ENCODE data around the gene SLAMF6. TPM values are rescaled to one million over a fixed set of nuclear protein-coding genes. Genes with fewer than 3 reads are reported as not detected.
"Not testable (repeated sequence)": the region's sequence is repeated elsewhere in the genome, so short reads cannot be mapped to it uniquely, and the experiment has no call there.

The SLAMF6 gene
- total RNA-seq, 2 experiments from 2014 or later, result 28.8 to 31.0 TPM

DNA sequence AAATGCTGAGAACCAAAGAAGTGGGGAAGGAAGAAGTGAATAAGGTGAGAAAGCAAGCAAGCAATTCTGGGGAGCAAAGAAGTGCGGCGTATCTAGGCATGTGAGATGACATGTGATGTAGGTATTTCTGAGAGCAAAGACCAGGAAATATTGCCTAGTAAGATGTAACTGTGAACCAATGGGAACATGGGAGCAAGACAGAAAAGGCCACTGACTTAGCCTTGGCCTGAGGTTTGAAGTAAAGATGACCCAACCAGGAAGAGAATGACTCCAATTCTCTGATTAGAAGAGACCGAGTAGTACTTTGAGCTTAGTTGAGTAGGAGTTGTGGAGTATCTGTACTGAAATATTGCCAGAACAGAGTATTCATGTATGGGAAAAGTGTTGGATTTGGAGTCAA, 31.1 kb downstream of the SLAMF6 start:
- Mint-ChIP-seq H3K36me3 (peaks cover 55% of the 10 kb centered on the region), H3K27ac (no peak overlapping the region), H3K4me1 (peaks cover 3% of the 10 kb centered on the region), H3K9me3 (ENCODE audit: low read depth) (no peaks in the 10 kb centered on the region), H3K27me3 (no peaks in the 10 kb centered on the region), H3K4me3 (no peak overlapping the region)
- CTCF ChIA-PET, result no interaction called here
- DNase-seq, result no peak
- no peak for ATAC-seq

DNA sequence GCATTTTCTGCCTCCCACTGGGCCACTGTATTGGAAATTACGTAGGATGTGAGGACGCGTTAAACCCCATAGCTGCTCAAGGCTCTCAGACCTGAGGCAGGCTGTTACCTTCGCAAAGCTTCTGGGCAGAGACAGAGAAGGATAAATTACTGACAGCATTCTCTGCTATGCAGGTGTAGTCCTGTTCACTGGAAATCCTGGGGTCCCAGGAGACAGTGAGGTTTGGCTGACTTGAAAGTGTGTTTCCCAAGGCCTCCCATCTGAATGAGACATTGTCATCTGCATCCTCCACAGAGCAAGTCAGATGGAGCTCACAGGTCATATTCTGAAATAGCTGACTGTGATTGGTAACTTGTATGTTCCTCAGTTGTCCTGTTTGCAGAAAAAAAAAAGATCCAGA, 32.0 kb downstream of the SLAMF6 start:
- H3K27me3 Mint-ChIP-seq, result no peaks in the 10 kb centered on the region
- no peak overlapping the region for H3K27ac Mint-ChIP-seq
- H3K4me3 Mint-ChIP-seq, result no peak overlapping the region
- peaks cover under 1% of the 10 kb centered on the region for H3K4me1 Mint-ChIP-seq
- DNase-seq, result no peak
- H3K9me3 Mint-ChIP-seq (ENCODE audit: low read depth), result no peaks in the 10 kb centered on the region
- no peak for ATAC-seq
- H3K36me3 Mint-ChIP-seq, result peaks cover 57% of the 10 kb centered on the region
- CTCF ChIA-PET, result interaction anchor here (1.0 kb wide), 1 partner anchor 53 kb away, joined by 4 read pairs; no protein-coding TSS in a partner anchor

DNA sequence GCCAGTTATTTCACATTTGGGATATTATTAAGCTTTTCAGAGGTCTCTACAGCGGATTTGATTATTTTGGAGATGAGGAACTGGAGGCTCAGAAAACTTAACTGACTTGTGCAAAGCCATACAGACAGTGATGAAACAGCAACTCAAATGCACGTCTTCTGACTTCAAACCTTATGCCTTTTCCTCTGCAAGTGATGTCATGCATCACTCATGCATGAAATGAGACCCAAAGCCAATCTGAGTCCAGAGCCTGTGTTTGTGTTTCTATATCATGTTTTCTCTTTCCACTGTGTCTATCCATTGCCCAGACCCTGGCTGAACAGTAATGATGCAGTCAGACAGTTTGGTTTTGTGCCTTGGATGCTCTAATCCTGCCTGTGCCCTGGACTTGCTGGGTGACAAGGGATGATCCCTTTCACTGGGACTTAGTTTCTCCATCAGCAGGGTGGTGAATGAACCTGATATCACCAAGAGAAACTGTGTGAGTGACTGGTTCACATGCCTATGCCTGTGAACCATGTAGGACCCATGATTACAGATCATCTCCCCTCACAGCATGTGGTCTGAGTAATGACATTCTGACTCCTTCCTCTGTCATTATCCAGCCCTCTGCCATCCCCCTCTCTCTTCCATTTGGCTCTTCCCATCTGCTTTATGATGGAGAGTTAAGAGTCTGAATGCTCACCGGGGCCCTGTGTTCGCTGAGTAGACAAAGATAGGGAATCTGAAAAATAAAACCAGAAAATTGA, 33.4 kb downstream of the SLAMF6 start:
- no peak for ATAC-seq
- Mint-ChIP-seq H3K4me3 (no peak overlapping the region), H3K27ac (no peak overlapping the region), H3K36me3 (peaks cover 52% of the 10 kb centered on the region), H3K27me3 (no peaks in the 10 kb centered on the region), H3K9me3 (ENCODE audit: low read depth) (no peaks in the 10 kb centered on the region), H3K4me1 (no peaks in the 10 kb centered on the region)
- CTCF ChIA-PET, result no interaction called here
- DNase-seq, result no peak

DNA sequence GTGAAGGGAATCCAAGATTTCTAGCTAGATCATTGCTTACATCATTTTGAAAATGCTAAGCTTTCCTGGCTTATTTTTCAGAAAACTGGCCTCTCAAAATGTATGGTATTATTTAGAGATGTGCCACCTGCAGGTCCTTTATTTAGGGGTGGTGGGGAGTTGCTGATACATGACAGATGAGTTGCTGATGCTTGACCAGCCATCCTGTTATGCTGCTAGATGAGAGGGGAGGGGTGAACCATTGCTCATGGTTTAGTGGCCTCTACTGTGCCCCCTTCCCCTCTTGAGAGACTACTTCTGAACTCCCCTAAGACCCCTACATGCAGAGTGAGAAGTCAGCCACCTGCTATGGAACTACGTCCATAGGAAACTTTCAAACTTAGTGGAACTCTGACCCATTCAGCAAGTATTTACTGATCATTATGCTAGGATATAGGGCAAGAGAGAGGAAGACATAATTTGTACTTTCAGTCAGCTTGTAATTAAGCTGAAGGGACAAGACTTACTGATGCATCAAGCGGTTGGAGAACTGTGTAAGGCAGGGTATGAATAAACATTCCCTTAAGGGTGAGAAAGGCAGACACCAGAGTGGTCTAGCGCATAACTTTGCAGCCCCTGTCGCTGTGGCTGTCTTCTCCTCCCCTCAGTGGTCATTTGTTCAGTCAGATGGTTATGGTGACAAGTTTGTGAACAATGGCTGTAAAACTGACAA, 34.6 kb downstream of the SLAMF6 start:
- H3K27ac Mint-ChIP-seq, result no peak overlapping the region
- no peaks in the 10 kb centered on the region for H3K9me3 Mint-ChIP-seq (ENCODE audit: low read depth)
- no peaks in the 10 kb centered on the region for H3K27me3 Mint-ChIP-seq
- DNase-seq (no peak), ATAC-seq (no peak)
- H3K4me1 Mint-ChIP-seq, result peaks cover 3% of the 10 kb centered on the region
- CTCF ChIA-PET, result interaction anchor here (1.2 to 2.1 kb wide), 2 partner anchors 16 to 60 kb away, joined by 3 to 5 read pairs; no protein-coding TSS in a partner anchor
- H3K36me3 Mint-ChIP-seq, result peaks cover 54% of the 10 kb centered on the region
- H3K4me3 Mint-ChIP-seq, result no peak overlapping the region

DNA sequence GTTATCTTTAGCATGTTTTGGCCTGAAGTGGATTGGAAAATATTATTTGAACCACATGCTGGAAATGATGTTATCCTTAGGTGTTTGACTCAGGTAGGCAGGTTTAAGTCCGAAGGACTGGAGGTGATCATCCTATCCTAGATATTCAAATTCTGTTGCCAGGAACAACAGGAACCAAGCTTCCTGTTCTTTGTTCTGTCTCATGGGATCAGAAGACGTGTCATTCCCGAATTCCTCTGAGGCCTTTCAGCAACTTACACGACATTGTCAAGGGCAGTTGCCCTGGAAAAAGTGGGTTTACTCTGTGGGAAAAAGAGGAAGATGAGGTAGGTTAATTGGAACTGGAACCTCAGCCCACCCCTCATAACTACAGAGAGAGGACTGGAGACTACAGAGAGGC, 36.6 kb downstream of the SLAMF6 start:
- DNase-seq (no peak), ATAC-seq (no peak)
- peaks cover 56% of the 10 kb centered on the region for H3K36me3 Mint-ChIP-seq
- H3K4me3 Mint-ChIP-seq, result no peak overlapping the region
- CTCF ChIA-PET, result no interaction called here
- H3K27me3 Mint-ChIP-seq, result no peaks in the 10 kb centered on the region
- H3K9me3 Mint-ChIP-seq (ENCODE audit: low read depth), result peaks cover 2% of the 10 kb centered on the region
- no peak overlapping the region for H3K27ac Mint-ChIP-seq
- peaks cover 4% of the 10 kb centered on the region for H3K4me1 Mint-ChIP-seq

DNA sequence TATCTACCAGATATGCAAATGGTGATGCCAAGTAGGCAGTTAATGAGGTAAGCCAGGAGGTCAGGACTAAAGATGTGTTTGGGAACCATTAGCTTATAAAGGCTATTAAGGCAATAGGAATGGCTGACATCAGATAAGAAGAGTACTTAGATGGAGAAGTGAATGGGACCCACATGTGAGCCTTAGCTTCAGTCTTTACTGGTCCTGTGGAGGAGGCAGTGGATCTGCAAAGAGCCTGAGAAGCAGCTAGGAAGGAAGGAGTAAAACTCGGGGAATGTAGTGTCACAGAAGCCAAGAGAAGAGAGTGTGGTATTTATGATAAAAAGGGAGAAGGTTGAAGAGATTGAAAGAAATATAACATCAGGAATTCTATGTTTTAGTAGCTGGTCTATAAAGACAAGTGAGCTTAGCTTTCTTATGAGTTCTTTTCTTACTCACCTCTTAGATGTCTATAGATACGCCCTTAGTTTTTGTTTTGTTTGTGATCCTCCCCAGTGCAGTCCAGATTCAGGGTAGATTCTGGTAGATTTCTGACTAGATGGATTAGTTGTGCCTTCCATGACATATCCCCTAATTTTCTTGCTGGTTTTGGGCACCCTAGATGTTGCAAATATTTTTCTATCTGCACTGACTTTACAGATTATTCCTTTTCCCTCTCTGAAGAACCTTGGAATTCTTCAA, 39.4 kb downstream of the SLAMF6 start:
- H3K27ac Mint-ChIP-seq, result peak overlapping the region; percentile 13
- CTCF ChIA-PET, result interaction anchor here (1.1 to 1.8 kb wide), 5 partner anchors 10 to 97 kb away, joined by 3 to 6 read pairs (median 4); no protein-coding TSS in a partner anchor
- no peak overlapping the region for H3K4me3 Mint-ChIP-seq
- H3K36me3 Mint-ChIP-seq, result peaks cover 48% of the 10 kb centered on the region
- H3K27me3 Mint-ChIP-seq, result no peaks in the 10 kb centered on the region
- no peak for DNase-seq
- H3K9me3 Mint-ChIP-seq (ENCODE audit: low read depth), result peaks cover 13% of the 10 kb centered on the region
- H3K4me1 Mint-ChIP-seq, result peaks cover 11% of the 10 kb centered on the region
- peak; percentile 33 for ATAC-seq

DNA sequence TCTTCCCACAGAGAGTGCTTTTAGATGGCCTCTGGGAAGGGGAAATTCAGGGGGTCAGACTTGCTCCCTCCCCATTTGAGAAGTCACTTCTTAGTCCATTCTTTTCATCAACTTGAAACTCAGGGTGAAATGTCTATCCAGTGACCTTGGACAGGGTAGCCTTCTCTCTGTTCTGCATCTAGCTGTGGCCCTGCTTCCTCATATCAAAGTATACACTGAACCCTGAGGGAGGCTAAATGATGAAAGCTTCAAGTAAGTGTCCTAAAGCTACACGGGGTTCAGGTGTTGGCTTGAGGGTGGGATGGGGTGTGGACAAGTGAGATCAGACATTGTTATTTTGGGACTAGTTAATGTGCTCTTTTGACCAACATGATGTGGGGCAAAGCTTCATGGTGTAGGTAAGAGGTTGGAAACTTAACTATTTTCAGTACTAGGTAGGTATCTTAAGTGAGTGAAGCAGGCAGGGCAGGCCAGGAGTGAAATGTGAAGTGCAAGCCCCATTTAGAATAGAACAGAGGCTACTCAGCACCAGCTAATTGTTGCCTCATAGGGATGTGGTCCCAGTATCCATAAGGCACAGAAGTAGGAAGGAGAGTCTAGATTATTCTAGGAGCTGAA, 41.0 kb downstream of the SLAMF6 start:
- H3K27ac Mint-ChIP-seq, result no peak overlapping the region
- no peak overlapping the region for H3K4me3 Mint-ChIP-seq
- ATAC-seq (no peak), DNase-seq (no peak)
- peaks cover 13% of the 10 kb centered on the region for H3K9me3 Mint-ChIP-seq (ENCODE audit: low read depth)
- CTCF ChIA-PET, result interaction anchor here (1.4 to 1.7 kb wide), 2 partner anchors 10 to 31 kb away, joined by 3 to 4 read pairs; no protein-coding TSS in a partner anchor
- H3K4me1 Mint-ChIP-seq, result peaks cover 11% of the 10 kb centered on the region
- no peaks in the 10 kb centered on the region for H3K27me3 Mint-ChIP-seq
- peaks cover 44% of the 10 kb centered on the region for H3K36me3 Mint-ChIP-seq

DNA sequence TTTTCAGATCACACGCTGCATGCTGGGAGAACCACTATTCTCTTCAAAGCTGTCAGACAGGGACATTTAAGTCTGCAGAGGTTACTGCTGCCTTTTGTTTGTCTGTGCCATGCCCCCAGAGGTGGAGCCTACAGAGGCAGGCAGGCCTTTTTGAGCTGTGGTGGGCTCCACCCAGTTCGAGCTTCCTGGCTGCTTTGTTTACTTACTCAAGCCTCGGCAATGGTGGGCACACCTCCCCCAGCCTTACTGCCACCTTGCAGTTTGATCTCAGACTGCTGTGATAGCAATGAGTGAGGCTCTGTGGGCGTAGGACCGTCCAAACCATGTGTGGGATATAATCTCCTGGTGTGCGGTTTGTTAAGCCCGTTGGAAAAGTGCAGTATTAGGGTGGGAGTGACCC, 42.3 kb downstream of the SLAMF6 start:
- peaks cover 13% of the 10 kb centered on the region for H3K9me3 Mint-ChIP-seq (ENCODE audit: low read depth)
- peaks cover 31% of the 10 kb centered on the region for H3K36me3 Mint-ChIP-seq
- not testable (repeated sequence) for DNase-seq, H3K4me3 Mint-ChIP-seq, H3K27ac Mint-ChIP-seq, H3K27me3 Mint-ChIP-seq, ATAC-seq
- peaks cover 11% of the 10 kb centered on the region for H3K4me1 Mint-ChIP-seq
- CTCF ChIA-PET, result interaction anchor here (1.7 kb wide), 1 partner anchor 9 kb away, joined by 4 read pairs; no protein-coding TSS in a partner anchor

DNA sequence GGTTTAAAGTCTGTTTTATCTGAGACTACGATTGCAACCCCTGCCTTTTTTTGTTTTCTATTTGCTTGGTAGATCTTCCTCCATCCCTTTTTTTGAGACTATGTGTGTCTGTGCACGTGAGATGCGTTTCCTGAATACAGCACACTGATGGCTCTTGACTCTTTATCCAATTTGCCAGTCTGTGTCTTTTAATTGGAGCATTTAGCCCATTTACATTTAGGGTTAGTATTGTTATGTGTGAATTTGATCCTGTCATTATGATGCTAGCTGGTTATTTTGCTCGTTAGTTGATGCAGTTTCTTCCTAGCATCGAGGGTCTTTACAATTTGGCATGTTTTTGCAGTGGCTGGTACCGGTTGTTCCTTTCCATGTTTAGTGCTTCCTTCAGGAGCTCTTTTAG, 44.0 kb downstream of the SLAMF6 start:
- ATAC-seq, result not testable (repeated sequence)
- H3K36me3 Mint-ChIP-seq, result peaks cover 22% of the 10 kb centered on the region

DNA sequence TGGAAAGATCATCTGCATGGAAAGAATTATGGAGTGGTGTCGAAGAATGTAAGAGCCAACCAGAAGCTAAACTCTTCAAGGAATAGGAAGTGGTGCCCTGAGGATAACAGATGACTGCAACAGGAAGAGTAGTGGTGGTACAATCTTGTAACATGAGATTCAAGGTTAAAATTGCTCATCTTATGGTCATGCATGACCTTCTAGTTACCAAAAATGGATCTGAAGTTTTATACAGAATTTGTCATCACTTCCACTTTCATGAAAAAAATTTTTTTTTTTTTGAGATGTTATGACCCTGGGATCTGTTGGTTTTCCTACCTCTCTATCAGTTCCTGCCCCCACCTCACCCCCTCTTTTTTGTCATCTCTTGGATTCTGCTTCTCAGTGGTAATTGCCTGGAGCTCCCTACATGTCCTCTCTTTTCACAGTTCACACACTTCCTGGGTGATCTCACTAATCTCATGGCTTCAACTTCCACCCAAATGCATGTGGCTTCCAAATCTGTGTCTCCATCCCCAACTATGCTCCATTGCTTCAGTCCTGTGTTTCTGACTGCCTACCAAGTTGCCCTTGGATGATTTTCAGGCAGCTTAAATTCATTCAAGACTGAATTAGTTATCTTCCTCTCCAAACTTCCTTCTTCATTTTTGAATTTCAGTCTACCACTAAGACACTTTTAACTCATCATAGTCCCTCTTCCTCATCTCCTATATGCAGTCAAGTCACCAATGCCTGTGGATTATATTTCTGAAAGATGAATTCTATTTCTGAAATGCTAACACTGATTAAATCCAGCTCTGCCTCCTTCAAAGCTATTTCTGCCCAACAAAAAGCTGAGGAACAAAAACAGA, 48.4 kb downstream of the SLAMF6 start:
- CTCF ChIA-PET, result interaction anchor here (0.6 to 2.1 kb wide), 4 partner anchors 10 to 46 kb away, joined by 3 to 6 read pairs (median 4); no protein-coding TSS in a partner anchor
- Mint-ChIP-seq H3K27me3 (no peaks in the 10 kb centered on the region), H3K4me3 (no peak overlapping the region), H3K36me3 (peaks cover 10% of the 10 kb centered on the region), H3K4me1 (no peaks in the 10 kb centered on the region), H3K9me3 (ENCODE audit: low read depth) (peaks cover 1% of the 10 kb centered on the region), H3K27ac (no peak overlapping the region)
- DNase-seq (no peak), ATAC-seq (peak; percentile 83)

More for the DNA sequence above, 44.0 kb downstream of the SLAMF6 start:
- peaks cover 13% of the 10 kb centered on the region for H3K9me3 Mint-ChIP-seq (ENCODE audit: low read depth)
- H3K4me3 Mint-ChIP-seq, DNase-seq, H3K27ac Mint-ChIP-seq, CTCF ChIA-PET, H3K27me3 Mint-ChIP-seq: not testable (repeated sequence)
- H3K4me1 Mint-ChIP-seq, result peaks cover 11% of the 10 kb centered on the region

DNA sequence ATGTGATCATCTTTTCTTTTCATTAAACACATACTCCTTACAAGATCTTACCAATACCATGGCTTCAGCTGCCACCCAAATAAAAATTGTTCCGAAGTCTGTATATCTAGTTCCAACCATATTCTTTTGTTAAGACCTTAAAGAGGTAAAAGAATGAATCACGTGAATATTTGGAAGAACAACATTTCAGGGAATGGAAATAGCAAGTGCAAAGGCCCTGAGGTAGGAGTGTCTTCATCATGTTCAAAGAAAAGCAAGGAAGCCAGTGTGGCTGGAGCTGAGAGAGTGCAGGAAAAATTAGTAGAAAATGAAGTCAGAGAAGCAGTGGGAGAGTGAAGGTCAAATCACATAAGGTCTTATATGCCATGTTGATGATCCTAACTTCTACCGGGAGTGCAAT, 50.9 kb downstream of the SLAMF6 start:
- peaks cover 8% of the 10 kb centered on the region for H3K4me1 Mint-ChIP-seq
- CTCF ChIA-PET, result interaction anchor here (0.8 to 1.4 kb wide), 4 partner anchors 9 to 181 kb away, joined by 3 to 4 read pairs (median 3); no protein-coding TSS in a partner anchor
- no peak overlapping the region for H3K4me3 Mint-ChIP-seq
- H3K27ac Mint-ChIP-seq, result no peak overlapping the region
- DNase-seq, result no peak
- no peaks in the 10 kb centered on the region for H3K27me3 Mint-ChIP-seq
- no peak for ATAC-seq
- peaks cover 10% of the 10 kb centered on the region for H3K36me3 Mint-ChIP-seq
- H3K9me3 Mint-ChIP-seq (ENCODE audit: low read depth), result no peaks in the 10 kb centered on the region

DNA sequence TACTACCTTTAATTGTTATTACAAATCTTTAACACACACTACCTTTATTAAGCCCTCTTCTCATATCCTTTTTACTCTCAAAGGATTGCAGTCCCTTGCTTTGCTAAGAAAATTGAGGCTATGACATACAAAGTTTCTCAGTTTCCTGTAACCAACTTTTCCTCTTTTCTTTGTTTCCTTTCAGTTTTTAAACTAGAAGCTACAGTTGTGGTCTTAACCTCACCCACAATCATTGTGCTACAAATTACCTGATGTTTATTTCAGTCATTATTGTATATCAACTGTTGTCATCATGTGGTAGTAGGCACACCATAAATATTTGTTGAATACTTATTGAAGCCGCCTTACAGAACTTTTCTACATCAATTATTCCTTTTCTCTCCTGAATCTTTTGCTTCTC, 51.8 kb downstream of the SLAMF6 start:
- H3K36me3 Mint-ChIP-seq, result peaks cover 10% of the 10 kb centered on the region
- H3K4me3 Mint-ChIP-seq, result no peak overlapping the region
- ATAC-seq, result peak; percentile 67
- no peaks in the 10 kb centered on the region for H3K27me3 Mint-ChIP-seq
- no peak for DNase-seq
- CTCF ChIA-PET, result interaction anchor here (1.3 kb wide), 1 partner anchor 42 kb away, joined by 4 read pairs; no protein-coding TSS in a partner anchor
- H3K27ac Mint-ChIP-seq, result no peak overlapping the region
- H3K4me1 Mint-ChIP-seq, result peaks cover 16% of the 10 kb centered on the region
- no peaks in the 10 kb centered on the region for H3K9me3 Mint-ChIP-seq (ENCODE audit: low read depth)

All from activated CD8-positive, alpha-beta memory T cell treated with anti-CD3 and anti-CD28 coated beads, Interleukin-2, amount 10 ng/mL, durations not matched to agents 7 days and 5 days (primary cell).